Measurements from ENCODE around the gene LCNL1. TPM values are rescaled to one million over a fixed set of nuclear protein-coding genes. Genes with fewer than 3 reads are reported as not detected.
"Not testable (repeated sequence)": the region's sequence is repeated elsewhere in the genome, so short reads cannot be mapped to it uniquely, and the experiment has no call there.

LCNL1 gene
- total RNA-seq, 2 donors from 2014 or later: 0.24 to 1.1 TPM

- H3K4me1 ChIP-seq: not testable (repeated sequence)
These were observed 21.5 kb downstream of the LCNL1 start for GRCh38 chr9:137004285-137004684.

GRCh38 chr9:137006116-137007003 lies 23.6 kb downstream of the LCNL1 start:
- H3K4me1 ChIP-seq: no peaks in the 10 kb centered on the region
- no peak for DNase-seq (ENCODE audit: low spot score)
- TF ChIP-seq, protein P1, sequence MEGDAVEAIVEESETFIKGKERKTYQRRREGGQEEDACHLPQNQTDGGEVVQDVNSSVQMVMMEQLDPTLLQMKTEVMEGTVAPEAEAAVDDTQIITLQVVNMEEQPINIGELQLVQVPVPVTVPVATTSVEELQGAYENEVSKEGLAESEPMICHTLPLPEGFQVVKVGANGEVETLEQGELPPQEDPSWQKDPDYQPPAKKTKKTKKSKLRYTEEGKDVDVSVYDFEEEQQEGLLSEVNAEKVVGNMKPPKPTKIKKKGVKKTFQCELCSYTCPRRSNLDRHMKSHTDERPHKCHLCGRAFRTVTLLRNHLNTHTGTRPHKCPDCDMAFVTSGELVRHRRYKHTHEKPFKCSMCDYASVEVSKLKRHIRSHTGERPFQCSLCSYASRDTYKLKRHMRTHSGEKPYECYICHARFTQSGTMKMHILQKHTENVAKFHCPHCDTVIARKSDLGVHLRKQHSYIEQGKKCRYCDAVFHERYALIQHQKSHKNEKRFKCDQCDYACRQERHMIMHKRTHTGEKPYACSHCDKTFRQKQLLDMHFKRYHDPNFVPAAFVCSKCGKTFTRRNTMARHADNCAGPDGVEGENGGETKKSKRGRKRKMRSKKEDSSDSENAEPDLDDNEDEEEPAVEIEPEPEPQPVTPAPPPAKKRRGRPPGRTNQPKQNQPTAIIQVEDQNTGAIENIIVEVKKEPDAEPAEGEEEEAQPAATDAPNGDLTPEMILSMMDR (IDR thresholded peaks at IDR 0.05): no peak

More at GRCh38 chr9:137004285-137004684, 21.5 kb downstream of the LCNL1 start:
- H3K9me3 ChIP-seq; H3K27ac ChIP-seq; H3K27me3 ChIP-seq; H3K4me3 ChIP-seq; DNase-seq (ENCODE audit: low spot score); H3K36me3 ChIP-seq: not testable (repeated sequence)
- TF ChIP-seq, protein P1 (IDR thresholded peaks at IDR 0.05): peak in 1 of 2 donors; percentile 52

DNA sequence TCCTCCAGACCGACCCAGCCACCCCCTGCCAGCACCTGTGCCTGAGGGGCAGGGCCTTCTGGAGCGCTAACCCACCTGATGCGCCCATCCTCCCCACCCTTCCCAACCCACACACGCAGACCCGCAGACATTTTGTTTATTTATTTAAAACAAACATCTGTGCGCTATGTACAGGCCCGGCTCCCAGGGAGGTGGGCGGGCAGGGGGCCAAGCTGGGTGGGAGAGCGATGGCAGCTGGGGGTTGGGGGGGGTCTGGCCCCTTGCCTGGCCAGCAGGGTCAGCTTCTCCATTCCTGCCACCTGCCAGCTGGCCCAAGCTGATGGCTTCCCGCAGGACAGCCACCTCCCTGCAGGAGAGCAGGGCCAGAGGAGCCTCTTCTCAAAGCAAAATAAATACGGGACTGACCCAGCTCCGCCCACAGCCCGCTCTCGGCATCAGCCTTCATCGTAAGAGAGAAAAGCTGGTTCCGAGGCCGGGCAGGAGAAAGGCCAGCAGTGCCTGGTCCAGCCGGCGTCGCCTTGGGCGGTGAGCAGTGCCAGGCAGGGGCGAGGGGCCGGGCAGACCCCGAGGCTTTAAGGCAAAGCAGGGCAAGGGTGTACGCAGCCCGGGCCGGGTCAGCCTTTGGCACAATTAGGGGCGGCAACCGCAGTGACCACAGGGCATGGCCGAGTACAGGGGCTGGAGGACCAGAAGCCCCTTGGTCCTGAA lies 24.5 kb downstream of the LCNL1 start:
- TF ChIP-seq, protein P1 (IDR thresholded peaks at IDR 0.05): no peak
- H3K27ac ChIP-seq: no peak overlapping the region
- DNase-seq (ENCODE audit: low spot score): no peak
- no peak overlapping the region for H3K4me3 ChIP-seq
- no peaks in the 10 kb centered on the region for H3K4me1 ChIP-seq
- H3K36me3 ChIP-seq: peaks cover 30% of the 10 kb centered on the region
- no peaks in the 10 kb centered on the region for H3K9me3 ChIP-seq
- H3K27me3 ChIP-seq: no peaks in the 10 kb centered on the region

More at GRCh38 chr9:137006116-137007003, 23.6 kb downstream of the LCNL1 start:
- H3K27me3 ChIP-seq: no peaks in the 10 kb centered on the region
- no peaks in the 10 kb centered on the region for H3K9me3 ChIP-seq
- H3K4me3 ChIP-seq: no peak overlapping the region
- H3K27ac ChIP-seq: no peak overlapping the region
- H3K36me3 ChIP-seq: peaks cover 21% of the 10 kb centered on the region

DNA sequence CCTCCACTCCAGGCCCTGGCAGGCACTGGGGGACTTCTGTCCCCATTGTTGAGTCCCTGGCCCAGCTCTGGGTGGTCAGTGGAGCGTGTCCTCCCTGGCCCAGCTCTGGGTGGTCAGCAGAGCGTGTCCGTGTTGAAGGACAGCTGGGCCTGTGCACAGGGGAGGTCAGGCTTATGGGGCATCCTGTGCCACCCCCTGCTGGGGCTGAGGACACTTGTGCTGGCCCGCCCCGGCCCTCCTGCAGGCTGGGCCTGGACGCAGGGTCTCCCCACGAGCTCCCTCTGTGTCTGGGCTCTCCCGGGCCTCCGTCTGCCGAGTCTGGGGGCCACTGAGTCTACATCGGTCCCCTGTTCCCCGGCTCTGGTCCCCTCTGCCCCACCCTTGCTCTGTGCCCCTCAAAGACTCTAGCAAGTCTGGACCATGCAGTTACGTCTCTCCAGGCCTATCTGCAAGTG lies 25.1 kb downstream of the LCNL1 start:
- TF ChIP-seq, protein P1 (IDR thresholded peaks at IDR 0.05): no peak
- H3K36me3 ChIP-seq: peaks cover 33% of the 10 kb centered on the region

GRCh38 chr9:137008312-137008711 lies 25.5 kb downstream of the LCNL1 start:
- H3K36me3 ChIP-seq: peaks cover 33% of the 10 kb centered on the region

More for the DNA sequence above, 25.1 kb downstream of the LCNL1 start:
- H3K9me3 ChIP-seq: no peaks in the 10 kb centered on the region
- H3K27ac ChIP-seq: no peak overlapping the region
- DNase-seq (ENCODE audit: low spot score): no peak
- H3K4me1 ChIP-seq: no peaks in the 10 kb centered on the region
- H3K4me3 ChIP-seq: no peak overlapping the region
- H3K27me3 ChIP-seq: no peaks in the 10 kb centered on the region

More at GRCh38 chr9:137008312-137008711, 25.5 kb downstream of the LCNL1 start:
- H3K4me3 ChIP-seq: no peak overlapping the region
- no peaks in the 10 kb centered on the region for H3K27me3 ChIP-seq
- no peak overlapping the region for H3K27ac ChIP-seq
- TF ChIP-seq, protein P1 (IDR thresholded peaks at IDR 0.05): no peak
- H3K9me3 ChIP-seq: no peaks in the 10 kb centered on the region
- no peak for DNase-seq (ENCODE audit: low spot score)
- no peaks in the 10 kb centered on the region for H3K4me1 ChIP-seq

Measured in right atrium auricular region (tissue), 2 donors.